ENCODE data around the gene FTO.

- TF ChIP-seq CTCF (IDR thresholded peaks at IDR 0.05) = no peak
- no peak for TF ChIP-seq POLR2A (IDR thresholded peaks at IDR 0.05)
These were observed 210.0 kb downstream of the FTO start for GRCh38 chr16:53913920-53914319.

All from uterus (tissue), 2 donors.